GM19395 (cell line): ENCODE results near the gene NXPH4.

Experiments used
- ATAC-seq: cut with Tn5 transposase; IDR thresholded peaks from one replicate; pipeline ENCODE4 v1.9.1; 2021; ENCODE audit warnings: mild to moderate bottlenecking, moderate library complexity; ENCODE audit not compliant: unreplicated experiment

Gene NXPH4

DNA sequence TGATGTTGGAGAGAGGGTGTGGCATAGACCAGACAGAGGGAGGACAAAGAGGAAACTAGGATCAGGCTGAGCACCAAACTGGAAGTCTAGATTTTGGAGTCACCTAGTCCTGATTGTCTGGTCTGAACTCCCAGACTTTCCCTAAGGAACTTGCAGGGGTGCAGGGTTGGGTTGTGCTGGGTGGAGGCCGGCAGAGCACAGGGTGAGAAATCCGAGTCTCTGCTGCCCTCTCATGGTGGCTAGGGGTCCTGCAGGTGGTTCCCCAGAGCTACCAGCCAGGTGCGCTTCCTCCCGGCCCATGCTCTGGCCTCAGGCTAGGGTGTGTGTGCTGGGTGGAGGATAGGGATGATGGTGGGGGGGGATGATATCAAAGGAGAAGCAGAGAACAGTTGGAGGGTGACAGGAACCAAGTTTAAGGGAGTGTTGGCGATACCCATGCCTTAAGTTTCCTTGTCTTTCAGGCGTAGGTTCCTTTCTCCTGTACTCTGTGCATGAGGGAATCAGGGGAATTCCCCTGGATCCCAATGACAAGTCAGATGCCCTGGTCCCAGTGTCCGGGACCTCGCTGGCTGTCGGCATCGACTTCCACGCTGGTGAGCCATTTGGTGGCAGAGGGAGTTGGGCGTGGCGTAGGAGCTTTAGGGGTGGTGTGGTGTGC is 33.5 kb upstream of the NXPH4 start:
- ATAC-seq, result peak; percentile 90

DNA sequence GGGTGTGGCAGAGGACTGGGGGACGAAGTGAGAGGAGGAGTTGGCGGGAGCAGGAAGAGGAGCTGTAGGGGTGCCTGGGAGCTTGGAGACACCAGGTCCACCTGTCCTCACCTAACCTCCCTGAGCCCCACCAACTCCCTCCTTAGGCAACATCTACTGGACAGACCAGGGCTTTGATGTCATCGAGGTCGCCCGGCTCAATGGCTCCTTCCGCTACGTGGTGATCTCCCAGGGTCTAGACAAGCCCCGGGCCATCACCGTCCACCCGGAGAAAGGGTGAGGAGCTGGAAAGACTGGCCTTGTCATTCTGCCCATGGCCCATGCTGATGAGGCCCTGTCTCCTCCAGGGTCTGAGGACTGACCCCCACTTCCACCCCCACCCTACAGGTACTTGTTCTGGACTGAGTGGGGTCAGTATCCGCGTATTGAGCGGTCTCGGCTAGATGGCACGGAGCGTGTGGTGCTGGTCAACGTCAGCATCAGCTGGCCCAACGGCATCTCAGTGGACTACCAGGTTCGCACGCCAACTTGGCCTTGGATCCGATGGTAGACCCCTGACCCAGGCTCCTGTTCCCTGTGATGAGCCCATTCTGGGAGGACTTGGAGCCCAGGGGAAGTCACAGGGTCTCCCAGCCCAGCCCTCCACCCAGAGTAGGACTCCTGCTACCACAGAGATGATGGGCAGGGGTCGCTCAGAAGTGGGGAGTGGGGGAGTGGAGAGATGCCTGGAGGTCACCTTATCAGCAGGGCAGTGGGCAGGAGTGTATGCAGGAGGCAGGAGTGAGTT is 32.5 kb upstream of the NXPH4 start:
- ATAC-seq, result no peak

DNA sequence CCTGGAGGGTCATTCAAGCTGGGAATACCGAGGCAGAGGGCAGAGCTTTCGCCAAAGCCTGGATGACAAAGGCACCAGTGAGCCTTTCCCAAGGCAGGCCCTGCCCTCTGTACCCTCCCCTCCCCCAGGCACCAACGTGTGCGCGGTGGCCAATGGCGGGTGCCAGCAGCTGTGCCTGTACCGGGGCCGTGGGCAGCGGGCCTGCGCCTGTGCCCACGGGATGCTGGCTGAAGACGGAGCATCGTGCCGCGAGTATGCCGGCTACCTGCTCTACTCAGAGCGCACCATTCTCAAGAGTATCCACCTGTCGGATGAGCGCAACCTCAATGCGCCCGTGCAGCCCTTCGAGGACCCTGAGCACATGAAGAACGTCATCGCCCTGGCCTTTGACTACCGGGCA is 31.2 kb upstream of the NXPH4 start:
- ATAC-seq, result no peak

DNA sequence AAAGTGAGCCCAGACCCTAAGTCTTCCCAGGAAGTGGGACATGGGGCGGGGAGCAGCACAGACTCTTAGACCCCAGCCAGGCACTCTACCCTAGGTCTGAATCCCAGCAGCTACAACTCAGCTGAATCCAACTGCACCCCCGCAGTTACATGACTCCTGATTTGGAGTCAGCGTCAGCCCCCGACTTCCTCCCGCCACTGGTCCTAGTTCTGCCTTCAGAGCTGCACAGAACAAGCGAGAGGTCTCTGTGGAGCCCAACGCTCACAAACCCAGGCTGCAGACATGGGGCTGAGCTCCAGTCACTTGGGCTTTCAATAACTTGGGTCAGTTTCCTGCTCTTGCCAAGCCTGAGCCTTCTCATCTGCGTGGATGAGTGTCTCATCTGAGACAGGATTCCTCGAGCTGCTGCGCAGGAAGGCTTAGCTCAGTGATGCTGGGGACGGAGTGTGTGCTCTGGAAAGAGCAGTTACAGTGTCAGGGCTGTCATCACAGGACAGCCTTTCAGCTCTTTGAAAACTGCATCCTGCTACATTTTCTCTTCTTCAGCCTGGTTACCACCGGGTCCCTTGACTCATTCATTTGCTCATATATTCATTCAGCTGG is 30.6 kb upstream of the NXPH4 start:
- ATAC-seq, result no peak

DNA sequence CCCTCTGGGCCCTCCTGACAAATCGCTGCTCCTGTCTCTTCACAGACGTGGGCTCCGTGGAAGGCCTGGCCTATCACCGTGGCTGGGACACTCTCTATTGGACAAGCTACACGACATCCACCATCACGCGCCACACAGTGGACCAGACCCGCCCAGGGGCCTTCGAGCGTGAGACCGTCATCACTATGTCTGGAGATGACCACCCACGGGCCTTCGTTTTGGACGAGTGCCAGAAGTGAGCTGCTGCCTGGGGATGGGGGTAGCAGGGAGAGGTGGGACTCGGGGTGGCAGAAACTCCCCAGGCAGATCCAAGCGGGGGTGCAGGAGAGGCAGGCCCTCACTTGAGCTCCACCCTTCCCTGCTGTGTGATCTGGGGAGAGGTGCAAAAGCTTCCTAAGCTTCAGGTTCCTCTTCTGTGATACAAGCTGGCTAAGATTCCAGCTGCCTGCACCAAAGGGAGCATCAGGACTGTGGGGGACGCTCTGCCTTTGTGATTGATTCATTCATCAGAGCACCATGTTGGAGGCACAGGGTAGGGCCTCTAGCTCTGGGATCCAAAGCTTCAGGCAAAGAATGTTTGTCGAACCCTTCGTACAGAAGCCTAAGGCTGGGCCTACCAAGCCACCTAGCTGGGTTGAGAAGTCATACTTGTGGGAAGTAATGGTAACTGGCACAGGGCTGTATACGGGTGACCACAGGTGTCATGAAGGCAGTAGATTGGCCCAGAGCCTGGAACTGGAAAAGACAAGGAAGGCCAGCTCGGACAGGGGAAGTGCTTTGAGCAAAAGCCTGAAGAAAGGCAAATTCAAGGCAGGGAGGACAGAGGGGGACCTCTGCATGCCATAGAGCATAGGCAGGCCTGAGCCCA is 29.1 kb upstream of the NXPH4 start:
- ATAC-seq, result no peak

DNA sequence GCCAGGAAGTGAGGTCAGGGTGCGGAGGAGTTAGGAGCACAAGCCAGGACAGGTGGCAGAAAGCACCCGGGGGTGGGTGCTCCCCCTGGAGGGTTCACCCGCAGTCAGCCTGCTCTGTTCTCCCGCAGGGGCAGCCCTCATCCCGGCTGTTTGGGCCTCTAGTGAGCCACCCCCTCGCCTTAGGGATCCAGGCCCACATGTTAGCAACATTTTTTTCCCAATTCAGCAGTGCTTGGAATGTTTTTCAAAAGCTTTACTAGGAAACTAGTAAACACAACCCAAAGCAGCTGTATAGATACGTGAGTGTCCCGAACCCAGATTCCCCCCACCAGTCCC is 28.5 kb upstream of the NXPH4 start:
- ATAC-seq, result no peak

DNA sequence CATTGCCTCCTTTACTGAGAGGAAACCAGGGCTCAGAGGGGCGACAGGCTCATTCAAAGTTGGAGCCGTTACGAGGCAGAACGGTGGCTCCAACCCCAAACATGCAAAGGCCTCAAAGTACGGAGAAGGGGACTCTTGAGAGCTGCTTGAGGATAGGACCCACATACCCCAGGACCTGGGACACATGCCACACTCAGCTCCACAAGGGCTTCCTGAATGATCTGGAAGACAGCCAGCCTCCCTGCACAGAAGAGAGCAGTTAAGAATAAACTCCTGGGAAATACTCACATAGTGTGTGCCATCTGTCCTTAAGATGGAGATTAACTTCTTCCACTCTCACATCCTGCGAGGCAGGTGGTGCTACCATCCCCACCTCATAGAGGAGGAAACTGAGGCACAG is 26.6 kb upstream of the NXPH4 start:
- no peak for ATAC-seq

DNA sequence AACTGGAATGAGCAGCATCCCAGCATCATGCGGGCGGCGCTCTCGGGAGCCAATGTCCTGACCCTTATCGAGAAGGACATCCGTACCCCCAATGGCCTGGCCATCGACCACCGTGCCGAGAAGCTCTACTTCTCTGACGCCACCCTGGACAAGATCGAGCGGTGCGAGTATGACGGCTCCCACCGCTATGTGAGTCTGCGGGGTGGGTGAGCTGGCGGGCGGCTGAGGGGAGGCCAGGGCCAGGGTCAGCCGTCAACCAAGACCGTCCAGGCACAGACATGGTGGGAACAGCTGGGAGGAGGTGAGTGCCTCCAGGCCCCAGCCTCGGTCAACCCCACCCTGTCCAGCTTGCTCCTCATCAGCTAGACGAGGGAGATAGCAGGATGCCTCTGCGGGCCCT is 25.8 kb upstream of the NXPH4 start:
- no peak for ATAC-seq

DNA sequence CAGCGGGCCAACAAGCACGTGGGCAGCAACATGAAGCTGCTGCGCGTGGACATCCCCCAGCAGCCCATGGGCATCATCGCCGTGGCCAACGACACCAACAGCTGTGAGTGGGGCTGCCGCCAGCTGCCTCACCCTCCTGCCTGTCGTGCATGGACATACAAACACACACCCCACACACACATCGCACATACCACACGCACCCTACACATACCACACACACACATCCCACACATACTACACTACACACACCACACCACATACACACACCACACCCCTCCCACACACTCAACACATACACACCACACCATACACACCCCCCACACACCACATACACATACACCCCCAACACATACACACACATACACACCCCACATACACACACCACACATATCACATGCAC is 25.2 kb upstream of the NXPH4 start:
- no peak for ATAC-seq

DNA sequence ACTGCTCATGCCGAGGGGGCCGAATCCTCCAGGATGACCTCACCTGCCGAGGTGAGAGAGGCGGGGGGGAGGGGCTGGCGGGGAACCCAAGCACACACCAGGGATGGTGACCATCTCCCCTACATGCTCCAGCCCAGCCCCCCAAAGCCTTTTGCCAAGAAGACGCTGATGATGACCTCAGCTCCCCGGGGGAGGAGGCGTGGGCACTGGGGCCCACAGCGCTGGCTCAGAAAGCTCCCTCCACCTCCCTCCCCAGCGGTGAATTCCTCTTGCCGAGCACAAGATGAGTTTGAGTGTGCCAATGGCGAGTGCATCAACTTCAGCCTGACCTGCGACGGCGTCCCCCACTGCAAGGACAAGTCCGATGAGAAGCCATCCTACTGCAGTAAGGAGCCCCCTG is 23.7 kb upstream of the NXPH4 start:
- no peak for ATAC-seq

DNA sequence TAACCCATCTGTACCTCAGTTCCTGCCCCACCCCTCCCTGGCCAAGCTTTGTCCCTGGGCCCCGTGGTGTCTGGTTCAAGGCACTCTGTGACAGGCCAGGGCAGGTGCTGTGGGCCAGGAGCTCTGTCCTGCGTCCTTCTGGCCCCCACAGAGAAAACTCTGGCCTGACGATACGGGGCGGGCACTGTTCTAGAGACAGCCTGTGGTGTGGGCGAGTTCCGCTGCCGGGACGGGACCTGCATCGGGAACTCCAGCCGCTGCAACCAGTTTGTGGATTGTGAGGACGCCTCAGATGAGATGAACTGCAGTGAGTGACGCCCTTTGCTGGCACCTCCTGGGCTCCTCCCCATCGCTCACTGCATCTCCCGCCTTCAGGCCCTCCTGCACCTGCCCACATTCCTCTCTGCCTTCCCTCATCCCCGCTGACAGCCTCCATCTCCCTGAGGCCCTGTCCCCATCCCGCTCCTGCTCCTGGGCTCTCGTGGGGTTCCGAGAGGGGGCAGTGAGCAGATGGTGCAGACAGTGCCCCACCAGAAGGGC is 22.8 kb upstream of the NXPH4 start:
- no peak for ATAC-seq

DNA sequence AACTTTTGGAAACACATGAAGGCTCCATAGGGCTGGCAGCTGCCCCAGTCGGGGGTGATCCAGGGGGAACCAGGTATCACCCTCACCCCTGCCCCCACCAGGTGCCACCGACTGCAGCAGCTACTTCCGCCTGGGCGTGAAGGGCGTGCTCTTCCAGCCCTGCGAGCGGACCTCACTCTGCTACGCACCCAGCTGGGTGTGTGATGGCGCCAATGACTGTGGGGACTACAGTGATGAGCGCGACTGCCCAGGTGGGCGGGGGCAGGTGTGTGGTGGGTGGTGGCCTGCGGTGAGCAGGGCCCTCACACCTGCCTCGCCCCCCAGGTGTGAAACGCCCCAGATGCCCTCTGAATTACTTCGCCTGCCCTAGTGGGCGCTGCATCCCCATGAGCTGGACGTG is 22.3 kb upstream of the NXPH4 start:
- no peak for ATAC-seq

DNA sequence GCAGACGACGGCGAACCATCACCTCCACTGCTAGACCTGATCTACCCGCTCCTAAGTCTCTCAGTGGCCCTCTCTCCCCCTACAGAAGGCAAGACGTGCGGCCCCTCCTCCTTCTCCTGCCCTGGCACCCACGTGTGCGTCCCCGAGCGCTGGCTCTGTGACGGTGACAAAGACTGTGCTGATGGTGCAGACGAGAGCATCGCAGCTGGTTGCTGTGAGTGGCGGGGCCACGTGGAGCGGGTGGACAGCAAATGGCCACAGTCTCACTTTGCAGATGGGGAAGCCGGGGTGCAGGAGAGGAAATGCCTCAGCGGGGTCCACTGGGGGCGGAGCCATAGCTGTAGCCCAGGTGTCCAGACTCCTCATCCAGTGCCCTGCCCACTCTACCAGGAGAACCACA is 21.4 kb upstream of the NXPH4 start:
- ATAC-seq, result no peak

DNA sequence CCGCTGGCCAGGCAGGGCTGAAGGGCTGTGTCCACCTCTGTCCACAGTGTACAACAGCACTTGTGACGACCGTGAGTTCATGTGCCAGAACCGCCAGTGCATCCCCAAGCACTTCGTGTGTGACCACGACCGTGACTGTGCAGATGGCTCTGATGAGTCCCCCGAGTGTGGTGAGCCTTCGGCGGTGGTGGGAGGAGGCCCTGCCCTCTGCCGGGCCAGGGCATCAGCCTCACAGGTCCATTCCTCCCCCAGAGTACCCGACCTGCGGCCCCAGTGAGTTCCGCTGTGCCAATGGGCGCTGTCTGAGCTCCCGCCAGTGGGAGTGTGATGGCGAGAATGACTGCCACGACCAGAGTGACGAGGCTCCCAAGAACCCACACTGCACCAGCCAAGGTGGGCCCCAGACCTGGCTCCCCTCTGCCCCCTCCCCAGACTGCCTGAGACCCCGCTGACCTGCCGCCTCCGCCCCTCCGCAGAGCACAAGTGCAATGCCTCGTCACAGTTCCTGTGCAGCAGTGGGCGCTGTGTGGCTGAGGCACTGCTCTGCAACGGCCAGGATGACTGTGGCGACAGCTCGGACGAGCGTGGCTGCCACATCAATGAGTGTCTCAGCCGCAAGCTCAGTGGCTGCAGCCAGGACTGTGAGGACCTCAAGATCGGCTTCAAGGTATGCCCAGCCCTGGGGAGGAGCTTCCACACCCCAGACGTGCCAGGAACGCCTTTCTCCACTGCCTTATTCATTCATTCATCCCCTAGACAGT is 20.8 kb upstream of the NXPH4 start:
- ATAC-seq, result no peak

DNA sequence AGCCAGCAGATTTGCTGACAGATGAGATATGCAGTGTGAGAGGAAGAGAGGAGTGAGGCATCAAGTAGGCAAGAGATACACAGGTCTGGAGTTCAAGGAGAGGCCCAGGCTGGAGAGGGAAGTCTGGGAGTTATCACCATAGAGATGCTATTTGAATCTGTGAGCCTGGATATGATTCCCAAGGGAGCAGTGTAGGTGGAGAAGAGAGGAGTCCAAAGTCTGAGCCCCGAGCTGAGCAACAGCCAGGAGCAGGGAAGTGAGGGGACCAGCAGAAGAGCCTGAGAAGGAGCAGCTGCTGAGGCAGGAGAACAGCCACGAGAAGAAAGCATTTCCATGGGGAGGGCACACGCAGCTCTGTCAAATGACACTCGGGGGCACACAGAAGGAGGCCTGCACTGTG is 20.2 kb upstream of the NXPH4 start:
- no peak for ATAC-seq

DNA sequence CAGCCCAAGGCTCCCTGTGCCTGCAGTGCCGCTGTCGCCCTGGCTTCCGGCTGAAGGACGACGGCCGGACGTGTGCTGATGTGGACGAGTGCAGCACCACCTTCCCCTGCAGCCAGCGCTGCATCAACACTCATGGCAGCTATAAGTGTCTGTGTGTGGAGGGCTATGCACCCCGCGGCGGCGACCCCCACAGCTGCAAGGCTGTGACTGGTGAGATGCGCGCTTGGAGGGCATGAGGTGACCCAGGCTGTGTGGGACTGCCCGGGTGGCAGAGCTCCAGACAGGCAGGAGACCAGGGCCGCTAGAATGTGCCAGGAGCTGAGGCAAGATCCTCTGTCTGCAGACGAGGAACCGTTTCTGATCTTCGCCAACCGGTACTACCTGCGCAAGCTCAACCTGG is 19.6 kb upstream of the NXPH4 start:
- no peak for ATAC-seq

DNA sequence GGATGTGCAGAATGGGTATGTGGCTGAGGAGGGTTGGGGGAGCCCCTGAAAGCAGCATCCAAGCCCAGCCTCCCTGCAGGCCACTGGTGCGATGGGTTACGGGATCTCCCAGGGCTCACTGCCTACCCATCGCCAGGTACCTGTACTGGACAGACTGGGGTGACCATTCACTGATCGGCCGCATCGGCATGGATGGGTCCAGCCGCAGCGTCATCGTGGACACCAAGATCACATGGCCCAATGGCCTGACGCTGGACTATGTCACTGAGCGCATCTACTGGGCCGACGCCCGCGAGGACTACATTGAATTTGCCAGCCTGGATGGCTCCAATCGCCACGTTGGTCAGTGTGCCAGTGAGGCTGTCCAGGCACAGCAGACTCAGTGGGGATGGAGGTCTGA is 18.3 kb upstream of the NXPH4 start:
- no peak for ATAC-seq

DNA sequence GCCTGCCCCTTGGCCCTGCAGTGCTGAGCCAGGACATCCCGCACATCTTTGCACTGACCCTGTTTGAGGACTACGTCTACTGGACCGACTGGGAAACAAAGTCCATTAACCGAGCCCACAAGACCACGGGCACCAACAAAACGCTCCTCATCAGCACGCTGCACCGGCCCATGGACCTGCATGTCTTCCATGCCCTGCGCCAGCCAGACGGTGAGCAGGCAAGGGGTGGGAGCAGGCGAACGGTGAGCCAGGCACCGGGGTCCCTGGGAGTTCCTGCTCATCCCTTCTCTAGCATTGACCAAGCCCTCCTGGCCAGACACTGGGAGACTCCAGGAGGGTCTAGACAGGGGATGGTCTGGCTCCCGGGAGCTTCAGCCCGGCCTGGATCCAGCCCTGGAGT is 17.4 kb upstream of the NXPH4 start:
- ATAC-seq, result no peak

DNA sequence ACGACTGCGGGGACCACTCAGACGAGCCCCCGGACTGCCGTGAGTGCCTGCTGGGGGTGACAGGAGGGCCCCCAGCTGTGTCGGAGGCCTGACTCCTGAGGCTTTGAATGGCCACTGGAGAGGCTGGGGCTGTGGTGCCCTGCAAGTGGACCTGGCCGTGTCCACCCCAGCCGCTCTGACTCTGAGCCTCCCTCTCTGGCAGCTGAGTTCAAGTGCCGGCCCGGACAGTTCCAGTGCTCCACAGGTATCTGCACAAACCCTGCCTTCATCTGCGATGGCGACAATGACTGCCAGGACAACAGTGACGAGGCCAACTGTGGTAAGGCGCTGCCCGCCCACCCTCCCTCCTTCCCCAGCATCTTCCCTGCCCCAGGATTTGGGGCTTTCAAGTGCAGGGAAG is 16.1 kb upstream of the NXPH4 start:
- ATAC-seq, result no peak

DNA sequence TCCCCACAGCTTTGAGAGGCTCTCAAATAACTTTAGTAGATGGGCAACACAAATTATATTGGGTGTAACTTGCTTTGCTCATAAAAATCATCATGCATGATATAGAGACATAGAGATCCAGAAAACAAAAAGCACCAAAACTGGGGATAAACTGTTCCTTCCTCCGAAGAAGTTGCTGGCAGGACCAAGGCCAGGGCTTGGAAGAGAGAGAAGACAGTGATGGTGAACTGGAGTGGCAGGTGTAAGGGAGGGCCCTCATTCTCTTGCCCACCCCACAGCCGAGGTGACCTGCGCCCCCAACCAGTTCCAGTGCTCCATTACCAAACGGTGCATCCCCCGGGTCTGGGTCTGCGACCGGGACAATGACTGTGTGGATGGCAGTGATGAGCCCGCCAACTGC is 15.4 kb upstream of the NXPH4 start:
- ATAC-seq, result no peak

DNA sequence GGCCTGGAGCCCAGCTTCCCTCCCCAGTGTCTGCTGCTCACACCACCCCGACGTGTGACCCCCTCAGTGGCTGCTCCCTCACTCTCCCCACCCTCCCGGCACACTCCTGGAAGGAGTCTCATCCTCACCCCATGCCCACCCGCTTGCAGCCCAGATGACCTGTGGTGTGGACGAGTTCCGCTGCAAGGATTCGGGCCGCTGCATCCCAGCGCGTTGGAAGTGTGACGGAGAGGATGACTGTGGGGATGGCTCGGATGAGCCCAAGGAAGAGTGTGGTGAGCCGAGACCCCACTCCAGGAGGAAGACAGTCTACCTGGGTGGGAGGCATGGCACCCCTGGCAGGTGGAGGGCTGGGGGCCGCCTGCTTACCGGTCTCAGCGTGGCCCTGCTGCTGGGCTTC is 15.0 kb upstream of the NXPH4 start:
- ATAC-seq, result no peak
